GM18502 (cell line): ENCODE measurements around the gene PHLDB2.
A peak's percentile ranks its signal among the peaks of the same experiment; 100 is the strongest.

Source experiments
- ATAC-seq: cut with Tn5 transposase; IDR thresholded peaks from one replicate; pipeline ENCODE4 v1.9.1; 2021; ENCODE audit warnings: mild to moderate bottlenecking; ENCODE audit not compliant: unreplicated experiment, poor library complexity

The PHLDB2 gene

DNA sequence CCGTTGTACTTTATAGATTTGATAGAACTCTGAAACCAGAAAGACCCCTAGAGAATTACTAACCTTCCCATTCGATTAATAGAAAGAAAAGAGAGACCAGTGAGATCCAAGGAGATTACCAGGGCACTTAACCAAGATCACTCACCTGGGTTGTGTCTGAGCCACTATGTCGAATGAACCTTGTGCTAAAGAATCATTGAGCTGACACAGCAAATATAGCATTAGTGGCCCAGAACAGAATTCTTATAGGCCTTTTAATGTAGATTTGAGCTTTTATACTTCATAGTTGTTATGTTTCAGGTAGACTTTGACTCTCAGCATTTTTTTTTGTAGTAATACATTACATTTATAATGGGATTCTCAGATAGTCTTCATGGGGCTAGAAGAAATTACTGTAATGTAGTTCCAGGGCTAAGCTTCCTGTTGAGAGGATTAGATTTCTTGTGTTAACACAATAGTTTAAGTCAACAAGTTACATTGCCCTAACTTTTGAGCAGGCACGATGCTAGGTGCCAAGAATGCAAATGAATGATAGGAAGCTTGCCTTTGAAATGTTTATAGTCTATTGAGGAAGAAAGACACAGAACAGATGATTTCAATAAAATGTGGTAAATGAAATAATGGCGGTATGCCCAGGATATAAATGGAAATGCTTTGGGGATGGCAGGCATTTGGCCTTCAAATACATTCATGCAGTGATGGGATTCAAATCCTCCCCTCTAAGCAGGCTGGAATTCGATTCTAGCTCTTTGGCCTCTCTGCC, 95.3 kb downstream of the PHLDB2 start:
- ATAC-seq, result no peak

- ATAC-seq, result no peak
Observed at GRCh38 chr3:111955876-111956275, 96.8 kb downstream of the PHLDB2 start.

DNA sequence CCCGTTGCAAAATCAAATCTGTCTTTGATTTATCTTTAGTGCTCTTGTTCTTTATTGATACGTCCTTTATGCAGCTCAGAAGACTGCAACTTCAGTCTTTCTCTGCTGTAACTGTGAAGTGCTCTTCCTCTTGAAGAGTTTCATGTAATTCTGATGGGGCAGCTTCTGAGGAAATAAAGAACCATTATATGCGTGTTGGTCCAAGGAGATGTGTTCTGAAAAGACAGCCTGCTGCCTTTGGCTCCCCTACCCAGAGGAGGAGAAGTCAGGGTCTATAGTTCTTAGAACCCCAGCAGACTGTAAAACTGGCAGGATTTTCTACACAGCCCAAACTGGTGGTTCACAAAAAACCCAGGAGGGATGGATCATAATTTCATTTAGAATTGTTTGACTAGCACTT, 97.4 kb downstream of the PHLDB2 start:
- ATAC-seq, result no peak

DNA sequence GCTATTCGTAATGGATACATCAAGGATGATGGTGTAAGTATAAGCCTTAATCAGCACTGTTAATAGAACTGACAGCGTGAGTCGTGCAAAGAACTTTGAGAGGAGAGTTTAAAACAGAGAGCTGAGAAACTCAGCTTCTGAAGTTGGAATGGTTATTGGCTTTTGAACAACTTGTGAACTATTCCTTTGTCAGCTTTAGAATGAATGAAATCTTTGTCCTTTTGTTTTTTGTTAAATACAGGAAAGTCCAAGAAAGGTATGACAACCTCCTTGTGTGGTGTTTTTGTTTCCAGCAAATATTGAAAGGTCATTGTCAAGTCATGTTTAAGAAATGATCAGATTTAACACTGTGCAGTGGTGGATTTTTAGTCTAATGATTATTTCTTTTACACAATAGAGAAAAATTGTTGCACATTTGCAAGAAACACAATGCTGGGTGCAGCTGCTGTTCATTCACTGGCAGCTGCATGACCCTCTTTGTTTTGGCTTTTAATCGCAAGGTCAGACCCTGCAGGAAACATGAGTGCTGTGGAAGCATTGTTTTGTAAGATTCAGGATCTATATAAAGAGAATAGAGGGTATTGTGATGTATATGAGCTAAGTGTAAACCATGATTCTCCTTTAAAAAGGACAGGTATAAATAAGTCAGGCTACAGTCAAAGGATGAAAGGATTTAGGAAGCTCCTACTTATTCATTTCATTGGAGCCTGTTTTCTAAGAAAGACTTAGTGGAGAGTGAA, 98.1 kb downstream of the PHLDB2 start:
- no peak for ATAC-seq

- ATAC-seq, result no peak
Observed at GRCh38 chr3:111961461-111962164, 102.5 kb downstream of the PHLDB2 start.

DNA sequence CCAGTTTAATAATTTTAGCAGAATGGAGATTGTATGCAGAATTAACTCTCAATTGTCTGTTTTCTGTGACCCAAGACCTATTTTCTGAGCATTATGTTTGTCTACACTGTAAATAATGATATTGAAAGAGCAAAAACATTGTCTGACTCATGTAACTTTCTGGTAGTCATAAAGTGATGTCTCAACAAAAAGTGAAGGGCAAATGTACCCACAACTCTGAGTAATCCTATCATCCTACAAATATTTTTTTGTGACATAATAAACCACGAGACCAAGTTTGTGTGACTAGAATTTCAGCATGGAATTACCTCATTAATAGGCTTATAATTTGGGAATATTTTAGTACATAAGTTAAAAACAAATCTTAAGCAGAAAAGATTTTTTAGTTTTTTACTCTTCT, 104.4 kb downstream of the PHLDB2 start:
- no peak for ATAC-seq

- ATAC-seq, result no peak
Observed at GRCh38 chr3:111965484-111965883, 106.4 kb downstream of the PHLDB2 start.

- ATAC-seq, result no peak
Observed at GRCh38 chr3:111967068-111967467, 108.0 kb downstream of the PHLDB2 start.

- ATAC-seq, result peak; percentile 96
Observed at GRCh38 chr3:111967651-111968274, 108.7 kb downstream of the PHLDB2 start.

- no peak for ATAC-seq
Observed at GRCh38 chr3:111968319-111969054, 109.4 kb downstream of the PHLDB2 start.

DNA sequence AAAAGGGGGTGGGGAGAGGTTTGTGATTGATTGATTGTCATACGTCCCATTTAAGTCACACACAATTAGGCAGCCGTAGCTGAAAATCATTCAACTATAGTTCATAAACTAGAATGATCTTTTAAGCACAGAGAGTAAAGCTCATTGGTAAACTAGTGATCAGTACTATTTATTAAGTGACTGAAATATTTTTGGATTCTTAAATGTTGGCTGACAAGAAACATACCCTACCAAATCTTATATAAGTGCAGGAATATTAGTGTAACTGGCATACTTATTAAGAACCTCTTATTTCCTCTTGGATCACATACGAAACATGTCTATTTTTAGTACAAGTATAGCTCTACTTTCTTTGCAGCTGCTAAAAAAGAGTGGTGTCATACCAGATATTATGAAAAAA, 111.3 kb downstream of the PHLDB2 start:
- ATAC-seq, result no peak

DNA sequence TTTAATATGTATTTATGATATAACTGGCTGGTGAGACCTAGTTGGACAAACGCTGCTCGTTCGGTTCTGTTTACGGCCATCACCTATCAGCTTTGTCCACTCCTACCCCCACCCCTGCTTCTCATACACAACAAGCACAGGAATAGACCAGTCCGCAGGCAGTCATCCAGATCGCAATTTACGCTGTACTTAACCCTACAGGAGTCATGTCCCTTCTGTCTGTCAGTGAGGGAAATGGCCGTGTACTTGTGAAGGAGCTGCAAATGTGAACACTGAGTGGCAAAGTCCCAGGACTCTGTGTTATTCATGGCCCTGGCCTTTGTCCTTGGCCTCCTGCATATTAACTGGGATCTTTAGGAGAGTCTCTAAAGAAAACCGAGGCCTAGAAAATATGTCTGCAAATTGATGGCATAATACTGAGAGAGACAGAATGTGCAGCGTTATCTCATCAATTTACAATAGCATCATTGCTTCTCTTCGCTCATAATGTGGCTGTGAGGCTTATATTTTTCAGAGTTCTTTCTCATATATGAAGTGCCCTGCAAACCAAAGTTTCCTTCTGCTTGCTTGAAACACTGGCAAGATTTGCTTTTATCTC, 112.6 kb downstream of the PHLDB2 start:
- no peak for ATAC-seq

DNA sequence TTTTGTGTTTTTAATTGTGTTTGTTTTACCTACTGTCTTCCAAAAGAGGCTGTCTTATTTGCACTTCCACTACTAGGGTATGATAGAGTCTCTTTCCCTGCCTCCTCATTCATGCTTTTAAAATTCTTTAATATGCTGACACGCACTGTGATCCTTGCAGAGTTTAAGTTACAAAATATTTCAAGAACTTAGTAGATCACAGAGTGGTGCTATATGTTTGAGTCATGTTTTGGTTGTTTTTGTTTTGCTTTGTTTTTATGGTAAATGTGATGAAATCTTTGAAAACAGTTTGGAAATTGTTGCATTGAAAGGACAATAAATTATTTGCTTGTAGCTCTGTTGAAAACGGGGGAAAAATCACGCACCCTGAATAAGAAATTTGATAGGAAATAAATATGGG, 113.8 kb downstream of the PHLDB2 start:
- no peak for ATAC-seq

DNA sequence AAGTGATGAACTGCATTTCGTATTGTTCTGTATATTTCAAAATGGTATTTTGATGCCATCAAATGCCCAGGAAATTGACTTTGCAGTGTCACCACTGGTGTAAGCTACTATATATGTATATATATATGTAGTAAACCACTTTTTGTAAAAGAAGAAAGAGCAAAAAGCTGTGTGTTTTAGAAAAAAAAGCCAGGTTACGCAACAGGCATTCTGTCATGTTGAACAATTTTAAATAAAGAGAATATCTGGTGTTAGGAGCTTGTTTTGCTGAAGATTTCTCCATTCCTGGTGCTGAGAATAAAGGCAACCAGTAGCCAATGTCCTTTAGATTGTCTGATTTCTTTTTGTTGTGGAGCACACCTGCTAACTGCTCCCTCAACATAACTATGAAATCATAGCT, 116.1 kb downstream of the PHLDB2 start:
- ATAC-seq, result no peak

- ATAC-seq, result no peak
Observed at GRCh38 chr3:111976254-111976653, 117.2 kb downstream of the PHLDB2 start.

DNA sequence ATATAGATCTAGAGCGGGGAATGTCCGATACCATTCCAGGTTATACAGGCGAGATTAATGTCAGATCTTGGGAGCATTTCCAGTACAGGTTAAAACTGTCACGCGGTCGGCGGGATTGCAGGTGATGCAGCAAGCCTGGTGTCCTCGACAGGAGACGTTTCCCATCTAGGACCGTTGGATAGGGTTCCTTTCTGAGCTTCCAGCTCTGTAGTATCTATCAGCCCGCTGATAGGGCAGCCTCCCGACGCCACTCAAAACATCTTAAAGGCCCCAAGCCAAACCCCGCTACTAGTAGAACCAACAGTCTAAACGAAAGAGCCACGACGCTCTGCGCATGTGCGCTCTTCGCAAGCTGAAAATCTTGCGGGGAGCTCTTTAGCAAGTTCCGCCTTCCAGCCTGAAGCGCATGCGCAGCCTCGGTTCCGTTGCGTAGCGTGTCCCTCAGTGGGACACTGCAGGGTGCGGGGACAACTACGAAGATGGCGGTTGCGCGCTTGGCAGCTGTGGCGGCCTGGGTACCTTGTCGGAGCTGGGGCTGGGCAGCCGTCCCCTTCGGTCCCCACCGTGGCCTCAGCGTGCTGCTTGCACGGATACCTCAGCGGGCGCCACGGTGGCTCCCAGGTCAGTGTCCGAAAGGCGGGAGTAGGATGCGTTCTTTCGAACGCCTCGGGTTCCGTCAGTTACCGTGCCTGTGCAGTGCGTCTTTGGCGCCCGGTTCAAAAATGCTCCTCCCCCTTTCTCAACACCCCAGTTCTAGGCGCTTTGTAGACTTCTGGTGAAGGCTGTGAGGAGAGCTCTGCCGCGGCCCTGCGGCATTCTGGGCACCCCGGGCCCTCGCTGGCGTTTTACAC, 119.7 kb downstream of the PHLDB2 start, which contains the start of gene ABHD10:
Gene ABHD10, plus strand, starts transcription at position 444 of the 851 bp plus-strand sequence. Its CDS starts 36 bp downstream, at position 480.
- peak; percentile 96 for ATAC-seq

DNA sequence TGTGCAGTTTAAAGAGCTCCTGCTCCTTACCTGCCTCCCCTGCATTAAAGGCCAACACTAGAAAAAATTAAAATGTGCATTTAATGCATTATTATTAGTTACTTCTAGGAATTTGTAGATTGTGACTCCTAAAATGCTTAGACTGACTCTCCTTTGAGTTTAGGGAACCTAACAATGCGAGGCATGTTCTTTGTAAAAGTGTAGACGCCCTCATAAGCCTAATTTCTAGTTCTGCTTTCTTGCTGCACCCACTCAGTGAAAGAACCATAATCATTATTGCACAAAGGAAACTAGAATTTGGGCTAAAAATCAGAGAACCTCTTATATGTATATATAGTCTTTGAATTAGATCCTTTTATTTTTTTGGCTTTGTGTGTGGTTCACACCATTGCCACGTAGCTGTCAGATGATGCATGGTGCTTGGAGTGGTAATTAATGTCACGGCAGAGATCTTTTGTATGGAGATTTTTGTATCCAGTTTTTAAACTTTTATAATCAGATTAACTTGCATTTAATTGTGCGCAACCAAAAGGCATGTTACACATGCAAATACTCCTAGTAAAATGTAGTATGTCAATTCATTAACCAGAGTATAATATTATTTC, 120.5 kb downstream of the PHLDB2 start:
- peak; percentile 44 for ATAC-seq

GRCh38 chr3:111980716-111981456, 121.8 kb downstream of the PHLDB2 start:
- no peak for ATAC-seq
